GM18951 (cell line): Measurements from ENCODE around the gene ARSB.

Source experiments
- POLR2A ChIP-seq: IDR thresholded peaks from 4 replicates; pipeline ENCODE4 v1.6.1; 2011; ENCODE audit warnings: mild to moderate bottlenecking; ENCODE audit not compliant: insufficient read length, insufficient read depth; ENCODE audit errors: extremely low read depth
- in situ Hi-C: fragments of 300-500 bp; cut with MboI; formaldehyde crosslinking; loops from one replicate; pipeline ENCODE4 v1.12.0; 2022; ENCODE audit warnings: low sequenced_read_pairs, mixed read lengths, inconsistent platforms; ENCODE audit not compliant: unreplicated experiment

ARSB gene

DNA sequence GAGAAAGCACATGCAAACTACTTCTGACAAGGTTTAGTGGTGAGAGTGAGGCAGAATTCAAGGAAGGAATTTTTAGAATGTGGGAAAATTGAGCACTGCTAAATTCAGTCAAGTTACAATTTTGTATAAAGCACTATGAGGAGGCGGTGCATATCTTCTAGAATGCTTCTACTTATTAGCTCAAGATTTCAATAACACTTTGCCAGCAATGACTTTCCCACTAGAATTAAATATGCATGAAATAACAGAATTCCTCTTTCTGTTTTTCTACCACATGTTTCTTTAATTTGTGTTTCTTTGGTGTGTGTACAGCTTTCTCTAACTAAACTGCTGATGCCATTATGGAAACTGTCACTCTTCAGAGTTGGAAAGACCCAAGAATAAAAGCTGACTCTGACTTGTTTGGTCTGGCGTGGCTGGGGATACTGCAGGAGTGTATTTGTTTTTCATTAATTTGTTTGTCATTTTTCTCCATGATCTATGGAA, 163.5 kb downstream of the ARSB start:
- TF ChIP-seq POLR2A = no peak
- in situ Hi-C loops = no loop called here

DNA sequence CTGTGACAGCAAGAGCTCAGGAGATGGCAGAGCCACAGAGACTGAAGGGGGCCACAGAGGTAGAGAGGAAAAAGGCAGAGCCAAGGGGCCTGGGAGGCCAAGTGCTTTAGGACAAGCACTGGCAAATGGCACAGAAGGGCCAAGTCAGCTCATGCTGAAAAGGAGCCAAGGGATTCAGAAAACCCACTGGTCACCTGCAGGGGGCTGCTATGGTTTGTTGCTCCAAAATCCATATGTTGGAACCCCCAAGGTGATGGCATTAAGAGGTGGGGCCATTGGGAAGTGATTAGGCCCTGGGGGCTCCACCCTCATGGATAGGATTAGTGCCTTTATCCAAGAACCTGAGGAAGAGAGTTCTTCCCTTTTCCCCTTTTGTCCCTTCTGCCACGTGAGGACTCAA, 165.4 kb downstream of the ARSB start:
- in situ Hi-C loops = no loop called here
- no peak for TF ChIP-seq POLR2A

DNA sequence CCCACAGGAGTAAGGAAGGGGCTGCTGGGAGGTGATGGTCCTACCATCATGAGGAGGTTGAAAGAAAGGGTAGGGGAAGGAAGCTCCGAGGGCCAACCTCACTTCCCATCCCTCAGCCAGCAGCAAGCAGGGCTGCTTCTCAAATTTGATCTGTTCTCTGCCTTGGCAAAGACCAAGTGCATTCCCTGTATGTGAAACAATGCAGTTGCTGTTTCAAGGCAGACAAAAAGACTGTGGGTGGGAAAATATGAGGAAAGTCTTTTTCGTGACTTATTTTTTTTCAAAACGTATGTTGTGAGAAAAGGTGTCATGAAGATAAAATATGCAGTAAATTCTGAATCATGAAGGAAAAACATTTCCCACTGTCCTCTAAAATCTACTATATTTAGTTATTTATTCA, 165.9 kb downstream of the ARSB start:
- in situ Hi-C loops = no loop called here
- TF ChIP-seq POLR2A = no peak

DNA sequence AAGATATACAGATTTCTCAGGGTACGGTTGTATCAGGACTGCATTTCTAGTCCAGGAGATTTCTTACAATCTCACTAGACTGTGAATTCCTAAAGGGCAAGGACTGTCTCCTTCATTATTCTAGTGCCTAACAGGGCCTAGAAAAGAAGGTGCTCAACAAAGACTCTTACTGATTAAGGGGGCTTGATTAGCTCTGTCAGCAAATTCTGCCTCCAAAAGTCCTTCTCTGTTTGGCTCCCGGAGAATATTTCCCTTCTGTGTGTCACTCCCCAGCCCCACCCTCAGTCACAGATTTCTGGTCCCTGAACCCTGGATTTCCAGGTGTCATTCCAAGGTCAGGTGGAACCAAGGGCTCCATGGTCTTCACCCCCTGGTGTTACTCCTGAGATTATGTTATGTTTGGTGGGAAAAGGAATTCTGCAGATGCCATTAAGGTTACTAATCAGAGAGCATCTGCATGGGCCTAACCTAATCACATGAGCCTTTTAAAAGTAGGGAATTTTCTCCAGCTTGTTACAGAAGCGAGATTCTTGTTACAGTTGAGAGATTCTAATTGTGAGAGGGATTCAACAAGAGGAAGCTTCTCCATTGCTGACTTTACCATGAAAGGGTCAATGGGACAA, 168.9 kb downstream of the ARSB start:
- in situ Hi-C loops = no loop called here
- TF ChIP-seq POLR2A = no peak

DNA sequence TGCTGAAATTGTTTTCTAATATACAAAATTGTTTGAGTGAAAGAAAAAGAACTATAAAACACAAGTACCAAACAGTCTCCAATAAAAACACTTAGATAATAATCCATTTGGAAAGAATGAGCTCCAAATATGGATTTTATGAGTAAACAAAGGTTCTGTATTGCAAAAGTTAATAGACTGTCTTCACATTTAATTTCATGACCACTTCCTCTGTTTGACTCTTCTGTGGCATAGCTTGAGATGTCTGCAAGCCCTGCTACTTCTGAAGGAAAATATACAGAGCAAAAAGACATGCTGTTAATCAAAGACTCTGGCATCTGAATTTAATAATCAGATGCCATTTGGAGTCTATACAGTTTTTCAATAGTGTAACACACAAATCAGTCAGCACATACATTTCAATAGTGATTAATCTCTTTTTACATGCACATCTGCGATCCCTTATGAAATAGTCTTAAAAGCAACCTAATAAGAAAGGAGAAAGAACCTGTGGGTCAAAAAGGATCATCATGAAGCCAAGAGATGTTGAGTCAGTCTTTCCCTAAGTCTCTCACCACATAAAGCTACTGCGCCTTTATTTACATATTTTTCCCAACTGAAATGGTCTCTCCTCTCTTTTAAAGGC, 171.1 kb downstream of the ARSB start:
- TF ChIP-seq POLR2A = no peak
- in situ Hi-C loops = no loop called here

DNA sequence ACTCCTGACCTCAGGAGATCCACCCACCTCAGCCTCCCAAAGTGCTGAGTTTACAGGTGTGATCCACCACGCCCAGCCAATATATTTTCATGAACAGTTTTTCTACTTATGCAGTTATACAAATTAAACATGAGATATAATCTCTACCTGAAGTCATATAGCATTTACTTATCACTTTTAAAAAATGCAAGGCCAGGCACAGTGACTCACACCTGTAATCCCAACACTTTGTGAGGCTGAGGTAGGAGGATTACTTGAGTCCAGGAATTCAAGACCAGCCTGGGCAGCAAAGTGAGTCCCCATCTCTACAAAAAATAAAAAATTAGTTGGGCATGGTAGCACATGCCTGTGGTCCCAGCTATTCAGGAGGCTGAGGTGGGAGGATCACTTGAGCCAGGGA, 171.8 kb downstream of the ARSB start:
- in situ Hi-C loops = no loop called here
- no peak for TF ChIP-seq POLR2A

DNA sequence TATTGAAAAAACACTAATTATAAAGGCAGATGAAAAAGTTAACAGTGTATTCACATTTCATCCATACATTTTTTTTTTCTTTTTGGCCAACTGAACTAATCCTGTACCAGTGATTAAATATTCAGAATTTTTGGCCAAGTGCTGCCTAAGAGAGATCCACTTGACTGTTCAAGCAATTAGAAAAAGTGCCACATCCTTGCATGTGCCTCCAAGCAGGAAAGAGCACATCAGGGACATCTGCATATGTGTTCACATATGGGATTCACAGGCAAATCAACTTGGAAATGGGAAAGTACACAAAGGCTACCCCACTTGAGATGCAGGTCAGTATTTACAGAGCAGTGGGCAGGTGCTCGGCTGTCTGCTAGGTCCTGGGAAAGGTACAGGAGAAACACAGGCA, 173.2 kb downstream of the ARSB start:
- no peak for TF ChIP-seq POLR2A
- in situ Hi-C loops = no loop called here

DNA sequence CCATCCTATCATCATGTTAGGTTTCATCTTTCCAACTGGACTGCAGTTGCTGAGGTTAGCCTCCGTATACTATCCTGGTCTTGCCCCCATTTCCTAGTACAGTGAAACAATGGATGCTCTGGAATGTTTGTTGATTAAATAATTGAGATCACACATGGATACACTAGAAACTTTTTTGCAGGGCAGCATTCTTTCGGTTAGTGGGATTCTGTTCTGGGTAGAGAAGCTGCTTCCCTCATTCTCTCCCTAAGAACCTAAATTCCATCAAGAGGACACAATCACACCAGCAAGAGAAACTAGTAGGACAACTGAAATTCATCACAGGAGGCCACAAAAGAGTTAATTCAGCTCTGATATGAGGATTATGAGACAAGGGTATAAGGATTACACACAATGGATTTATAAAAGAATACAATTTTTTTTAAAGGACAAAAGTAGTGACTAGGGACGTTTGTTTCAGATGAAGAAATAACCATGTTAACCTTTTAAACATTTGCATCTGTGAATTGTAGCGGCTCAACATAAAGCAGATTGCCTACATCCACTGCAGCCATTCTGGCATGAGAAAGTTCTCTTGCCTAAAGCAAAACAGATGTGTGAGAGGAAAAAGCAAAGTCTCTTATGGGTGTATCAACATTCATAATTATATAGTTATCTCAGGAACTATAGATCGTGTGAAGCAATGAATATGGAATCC, 173.8 kb downstream of the ARSB start:
- in situ Hi-C loops = no loop called here
- TF ChIP-seq POLR2A = no peak

DNA sequence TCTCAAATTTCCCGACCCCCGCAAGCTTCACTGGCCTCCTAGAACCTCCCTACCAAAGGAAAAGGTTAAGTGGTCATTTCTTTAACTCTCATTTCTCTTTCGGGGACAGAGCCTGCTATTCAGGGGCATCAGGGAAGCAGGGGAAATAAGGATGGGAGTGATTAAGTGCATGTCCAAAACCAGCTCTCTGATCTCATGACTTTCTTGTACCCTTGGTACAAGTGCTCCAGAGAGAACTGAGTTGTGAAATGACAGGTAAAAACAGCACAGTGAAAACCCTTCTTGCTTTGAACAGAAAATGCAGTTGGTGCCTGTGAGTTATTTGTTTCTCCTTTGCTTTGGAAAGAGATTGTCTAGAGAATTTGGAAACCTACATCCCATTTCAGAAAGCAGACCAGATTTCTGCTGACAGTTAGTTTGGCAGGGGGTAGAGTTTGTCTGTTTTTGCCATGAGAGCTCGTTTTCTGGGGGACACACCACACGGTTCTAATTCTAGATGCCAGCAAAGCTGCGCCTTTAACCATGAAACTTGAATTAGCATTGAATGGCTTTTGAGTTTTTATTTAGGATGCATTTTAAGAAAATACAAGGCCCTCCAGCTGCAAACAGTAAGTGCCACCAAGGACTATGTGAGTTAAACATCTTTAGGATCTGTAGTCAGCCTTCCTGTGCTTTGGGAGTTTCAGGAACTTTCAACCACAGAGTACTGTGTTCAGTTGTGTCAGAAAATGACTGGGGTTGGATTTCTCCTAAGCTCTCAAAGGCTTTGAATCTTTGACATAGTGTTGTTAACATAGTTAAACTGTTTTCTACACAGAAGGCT, 174.8 kb downstream of the ARSB start:
- in situ Hi-C loops = no loop called here
- no peak for TF ChIP-seq POLR2A

DNA sequence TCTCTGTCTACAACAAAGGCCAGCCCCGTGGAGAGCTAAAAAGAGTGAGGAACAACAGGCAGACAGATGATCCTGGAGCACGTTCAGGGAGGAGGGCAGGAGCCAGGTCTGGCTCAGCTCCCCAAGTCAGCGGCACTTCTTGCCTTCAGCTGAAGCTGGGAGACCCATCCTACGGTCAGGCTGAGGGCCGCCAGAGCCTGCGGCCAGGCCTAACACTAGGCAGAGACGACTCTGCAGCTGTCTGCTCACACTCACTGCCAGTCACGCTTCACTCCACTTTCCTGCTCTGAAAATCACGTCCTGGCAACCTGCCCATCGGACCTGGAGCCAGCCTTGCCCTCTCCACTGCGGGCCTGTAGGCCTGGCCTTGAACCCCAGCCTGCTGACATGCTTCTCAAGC, 175.7 kb downstream of the ARSB start:
- in situ Hi-C loops = no loop called here

DNA sequence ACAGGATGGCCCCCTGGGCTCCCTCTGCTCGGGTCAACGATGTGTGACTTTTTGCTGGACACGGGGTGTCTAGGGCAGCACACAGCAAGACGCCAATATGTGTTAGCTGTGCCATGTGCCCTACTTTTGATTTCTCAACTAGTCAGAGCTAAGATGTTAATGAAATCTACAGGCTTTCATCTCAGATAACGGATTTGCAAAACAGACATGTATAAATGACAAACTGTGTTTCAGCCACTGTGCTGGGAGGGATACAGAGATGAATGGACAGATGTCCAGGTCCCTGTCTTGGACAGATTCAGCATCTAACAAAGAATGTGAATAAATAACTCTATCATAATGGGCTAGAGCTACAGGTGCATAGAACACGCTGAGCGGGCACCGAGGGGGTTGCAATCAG, 176.3 kb downstream of the ARSB start:
- in situ Hi-C loops = no loop called here
- no peak for TF ChIP-seq POLR2A

More for the DNA sequence above, 175.7 kb downstream of the ARSB start:
- TF ChIP-seq POLR2A = no peak

DNA sequence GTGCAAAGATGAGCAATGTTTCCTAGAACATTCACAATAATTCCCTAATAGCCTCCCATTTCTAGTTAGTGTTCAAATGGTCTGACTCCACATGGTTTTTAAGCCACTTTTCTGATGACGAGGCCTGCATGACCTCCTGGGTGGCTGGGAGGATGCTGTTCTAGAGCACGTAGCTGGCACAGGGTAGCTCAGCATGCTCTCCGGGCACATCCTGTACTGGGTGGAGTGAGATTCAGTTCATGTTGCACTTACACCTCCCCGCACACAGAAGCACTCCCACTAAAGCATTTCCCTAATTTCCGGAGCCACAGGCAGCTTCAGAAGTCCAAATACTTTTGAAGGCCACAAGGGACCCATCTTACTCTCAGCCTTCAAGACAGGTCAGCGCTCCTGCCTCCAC, 176.7 kb downstream of the ARSB start:
- in situ Hi-C loops = no loop called here
- TF ChIP-seq POLR2A = no peak

DNA sequence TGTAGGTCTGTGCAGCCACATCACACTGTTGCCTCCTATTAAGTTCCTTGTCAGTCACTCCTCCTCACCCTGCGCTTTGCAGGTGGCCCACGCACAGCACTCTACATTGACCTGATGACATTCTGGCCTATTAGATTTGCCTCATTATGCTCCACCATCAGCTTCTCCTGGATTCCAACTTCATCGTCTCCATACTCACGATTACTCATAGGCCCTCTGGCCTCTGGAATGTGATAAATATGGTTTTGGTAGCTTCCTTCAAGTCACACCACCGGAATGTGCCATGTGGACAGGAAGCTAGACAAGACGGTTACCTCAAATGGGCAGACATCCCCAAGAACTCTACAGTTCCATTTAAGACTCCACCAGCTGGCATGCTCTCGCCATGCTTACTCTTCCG, 178.6 kb downstream of the ARSB start:
- no peak for TF ChIP-seq POLR2A
- in situ Hi-C loops = no loop called here
